Psoas muscle (tissue), 8 donors: ENCODE data around the gene KDM2A. TPM values are rescaled to one million over a fixed set of nuclear protein-coding genes. Genes with fewer than 3 reads are reported as not detected.

Experiments
- ATAC-seq, 4 donors: fragments of 200-7000 bp; cut with Tn5 transposase; one replicate each; pipeline ENCODE4 v1.9.1; 2020; ENCODE audit warnings: moderate library complexity in 3 of 4, mild to moderate bottlenecking in 2 of 4
- DNase-seq, 2 donors: peaks; one replicate each; pipeline ENCODE4 v3.0.0-alpha.2; 2020
- H3K27ac ChIP-seq: fragments of 200-600 bp; one replicate; pipeline ENCODE4 v1.8.0; 2022
- H3K27me3 ChIP-seq, 3 donors: fragments of 200-600 bp in 1 of 3; one replicate each; pipeline versions ENCODE4 v1.6.1 to v1.8.0; 2013 to 2022; ENCODE audit warnings: low read length in 2 of 3, mild to moderate bottlenecking in 2 of 3, moderate library complexity in 1 of 3; ENCODE audit not compliant: insufficient read depth in 3 of 3
- H3K36me3 ChIP-seq, 2 donors: fragments of 200-600 bp in 1 of 2; one replicate each; pipeline versions ENCODE4 v1.6.1 to v1.8.0; 2013 to 2022; ENCODE audit warnings: low read depth in 1 of 2, mild to moderate bottlenecking in 1 of 2, moderate library complexity in 1 of 2; ENCODE audit not compliant: insufficient read depth in 1 of 2
- H3K4me1 ChIP-seq: fragments of 200-600 bp; one replicate; pipeline ENCODE4 v1.8.0; 2022
- H3K4me3 ChIP-seq: fragments of 200-600 bp; one replicate; pipeline ENCODE4 v1.8.0; 2022; ENCODE audit warnings: mild to moderate bottlenecking
- H3K9me3 ChIP-seq: fragments of 200-600 bp; one replicate; pipeline ENCODE4 v1.8.0; 2022
- WGBS, 3 donors: extraction: QIAGEN DNeasy Blood & Tissue Kit; methylation state at CpG; one replicate each; pipeline versions ENCODE4 v1.1.6 to v1.1.7; 2013; 5-methylcytosine and 5-hydroxymethylcytosine counted together
- intact Hi-C, 2 donors: fragments of 100-400 bp; cut with DNase I; formaldehyde crosslinking; loops; one replicate each; pipeline versions ENCODE4 v1.11.0 to v1.14.2; 2022
- polyA plus RNA-seq, 3 donors: library from polyadenylated mRNA; stranded (reverse); fragments of 200-250 nt; gene quantifications; one replicate each; pipeline ENCODE4 v1.2.3, GENCODE V29; 2013
- total RNA-seq, 4 donors: library from RNA; stranded (reverse); fragmentation: NEBNext Ultra II Directional in 2 of 4; extraction: Animal tissue kit (Norgen Biotek cat#: 25700) in 2 of 4; gene quantifications; one replicate each; pipeline versions ENCODE4 v1.2.1 to v1.2.4, GENCODE V29; 2021 to 2023
- TF ChIP-seq, protein P1 (sequence below): fragments of 200-600 bp; IDR thresholded peaks from one replicate; pipeline ENCODE4 v1.8.0; 2022; ENCODE audit warnings: antibody characterized with exemption
- donor health status: healthy with polysubstance abuse.
- donor health status: DM: no; HTN: no; CAD: no; lungs with moderate emphysema.
- donor health status: Bipolar disorder and iron deficiency.
- donor health status: healthy.
- donor health status: DM: yes; HTN: yes; CAD: no.
- donor health status: DM: no; HTN: no; CAD: no.
- donor health status: DM: no; HTN: no; CAD: no.
- donor health status: DM: yes; HTN: yes; CAD: no.

Gene KDM2A
- total and polyA plus RNA-seq, 7 donors, result 26.6 to 67.9 (median 52.4) TPM

GRCh38 chr11:67076202-67076601 is 42.9 kb upstream of the KDM2A start:
- Histone ChIP-seq H3K9me3 (no peaks in the 10 kb centered on the region), H3K27ac (no peak overlapping the region), H3K4me3 (no peak overlapping the region), H3K4me1 (no peaks in the 10 kb centered on the region), H3K36me3 (peaks cover 0 to 9% of the 10 kb centered on the region in 2 donors), H3K27me3 (no peaks in the 10 kb centered on the region)
- WGBS, 3 donors, result 76 to 81% (median 80%) methylated on average over 6 of the region's 6 CpGs
- DNase-seq (no peak), ATAC-seq (no peak)
- intact Hi-C loops, result no loop called here
- TF ChIP-seq, protein P1, sequence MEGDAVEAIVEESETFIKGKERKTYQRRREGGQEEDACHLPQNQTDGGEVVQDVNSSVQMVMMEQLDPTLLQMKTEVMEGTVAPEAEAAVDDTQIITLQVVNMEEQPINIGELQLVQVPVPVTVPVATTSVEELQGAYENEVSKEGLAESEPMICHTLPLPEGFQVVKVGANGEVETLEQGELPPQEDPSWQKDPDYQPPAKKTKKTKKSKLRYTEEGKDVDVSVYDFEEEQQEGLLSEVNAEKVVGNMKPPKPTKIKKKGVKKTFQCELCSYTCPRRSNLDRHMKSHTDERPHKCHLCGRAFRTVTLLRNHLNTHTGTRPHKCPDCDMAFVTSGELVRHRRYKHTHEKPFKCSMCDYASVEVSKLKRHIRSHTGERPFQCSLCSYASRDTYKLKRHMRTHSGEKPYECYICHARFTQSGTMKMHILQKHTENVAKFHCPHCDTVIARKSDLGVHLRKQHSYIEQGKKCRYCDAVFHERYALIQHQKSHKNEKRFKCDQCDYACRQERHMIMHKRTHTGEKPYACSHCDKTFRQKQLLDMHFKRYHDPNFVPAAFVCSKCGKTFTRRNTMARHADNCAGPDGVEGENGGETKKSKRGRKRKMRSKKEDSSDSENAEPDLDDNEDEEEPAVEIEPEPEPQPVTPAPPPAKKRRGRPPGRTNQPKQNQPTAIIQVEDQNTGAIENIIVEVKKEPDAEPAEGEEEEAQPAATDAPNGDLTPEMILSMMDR, result no peak

DNA sequence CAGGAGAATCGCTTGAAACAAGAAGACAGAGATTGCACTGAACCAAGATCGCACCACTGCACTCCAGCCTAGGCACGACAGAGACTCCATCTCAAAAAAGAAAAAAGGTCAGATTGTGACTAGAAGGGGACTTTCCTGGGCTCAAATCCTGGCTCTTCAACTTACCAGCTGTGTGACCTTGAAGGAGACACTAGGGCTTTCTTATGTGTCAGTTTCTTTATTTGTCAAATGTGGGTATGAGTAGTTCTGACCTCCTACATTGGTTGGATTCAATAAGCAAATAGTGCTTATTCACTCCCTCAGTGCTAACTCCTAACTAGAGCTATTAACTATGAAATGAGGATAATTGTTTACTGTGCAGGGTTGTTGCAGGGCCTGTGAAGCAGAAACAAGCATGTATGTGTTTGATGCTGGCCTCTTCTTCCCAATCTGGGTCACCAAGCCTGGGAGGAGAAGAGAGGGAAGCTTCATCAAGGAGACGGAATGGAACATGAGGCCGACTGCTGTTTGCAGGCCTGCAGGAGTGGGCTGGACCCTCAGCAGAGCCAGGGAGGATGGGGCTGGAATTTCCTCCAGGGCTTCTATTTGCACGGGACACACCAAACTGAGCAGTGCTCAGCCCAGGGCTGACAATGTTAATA is 39.9 kb upstream of the KDM2A start:
- Histone ChIP-seq H3K9me3 (no peaks in the 10 kb centered on the region), H3K27ac (no peak overlapping the region), H3K4me1 (peaks cover 9% of the 10 kb centered on the region), H3K27me3 (no peaks in the 10 kb centered on the region), H3K36me3 (no peaks in the 10 kb centered on the region), H3K4me3 (no peak overlapping the region)
- no peak for ATAC-seq
- intact Hi-C loops, result no loop called here
- WGBS, 3 donors, result 75 to 86% (median 80%) methylated on average over 6 of the region's 6 CpGs
- TF ChIP-seq, protein P1, result no peak
- no peak for DNase-seq

GRCh38 chr11:67082071-67082791 is 36.8 kb upstream of the KDM2A start:
- no peaks in the 10 kb centered on the region for H3K27me3 ChIP-seq
- DNase-seq (no peak), ATAC-seq (peak in 3 of 4 donors; percentile 21 to 47 (median 46))
- no peaks in the 10 kb centered on the region for H3K36me3 ChIP-seq
- intact Hi-C loops, result loop anchor here (5.0 to 10.0 kb wide), 2 partner anchors 83 to 85 kb away; no protein-coding TSS in a partner anchor
- TF ChIP-seq, protein P1, result no peak
- H3K9me3 ChIP-seq, result no peaks in the 10 kb centered on the region
- 43 to 51% (median 45%) methylated on average over 20 of the region's 20 CpGs for WGBS, 3 donors
- no peak overlapping the region for H3K4me3 ChIP-seq
- H3K4me1 ChIP-seq, result peaks cover 9% of the 10 kb centered on the region
- H3K27ac ChIP-seq, result no peak overlapping the region

DNA sequence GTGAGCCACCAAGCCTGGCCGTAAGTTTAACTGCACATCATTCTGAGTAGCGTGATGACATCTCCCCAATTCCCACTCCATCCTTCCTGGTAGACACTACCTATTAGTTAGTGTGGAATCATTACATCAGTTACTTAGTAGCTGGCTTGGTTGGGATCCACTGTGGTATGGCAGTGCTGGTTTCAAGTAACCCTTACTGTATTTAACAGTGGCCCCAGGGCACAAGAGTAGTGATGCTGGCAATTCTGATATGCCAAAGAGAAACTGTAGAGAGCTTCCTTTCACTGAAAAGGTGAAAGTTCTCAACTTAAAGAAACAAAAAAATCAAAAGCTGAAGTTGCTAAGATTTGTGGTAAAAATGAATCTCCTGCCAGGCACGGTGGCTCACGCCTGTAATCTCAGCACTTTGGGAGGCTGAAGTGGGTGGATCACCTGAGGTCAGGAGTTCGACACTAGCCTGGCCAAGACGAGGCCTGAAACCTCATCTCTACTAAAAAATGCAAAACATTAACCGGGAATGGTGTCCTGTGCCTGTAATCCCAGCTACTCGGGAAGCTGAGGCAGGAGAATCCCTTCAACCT is 35.2 kb upstream of the KDM2A start:
- H3K27ac ChIP-seq, result no peak overlapping the region
- WGBS, 3 donors, result 87 to 91% (median 91%) methylated on average over 8 of the region's 8 CpGs
- H3K4me3 ChIP-seq, result no peak overlapping the region
- TF ChIP-seq, protein P1, result no peak
- no peaks in the 10 kb centered on the region for H3K9me3 ChIP-seq
- H3K36me3 ChIP-seq, result no peaks in the 10 kb centered on the region
- peaks cover 9% of the 10 kb centered on the region for H3K4me1 ChIP-seq
- no peaks in the 10 kb centered on the region for H3K27me3 ChIP-seq
- no peak for ATAC-seq
- intact Hi-C loops, result loop anchor here (5.0 to 10.0 kb wide), 2 partner anchors 81 to 83 kb away; no protein-coding TSS in a partner anchor
- DNase-seq, result no peak
